Activated T-helper 17 cell treated with anti-CD3 and anti-CD28 coated beads, Interleukin-2, amount 50 U/mL, for 72 hours (primary cell): ENCODE results near the gene MIA3. TPM values are rescaled to one million over a fixed set of nuclear protein-coding genes. Genes with fewer than 3 reads are reported as not detected.

ENCODE experiments used
- ATAC-seq: fragments of 150-1000 bp; cut with Tn5 transposase; replicated peaks from 2 replicates; pipeline ENCODE4 v1.10.0; 2021; ENCODE audit warnings: mild to moderate bottlenecking, moderate library complexity
- H3K27ac Mint-ChIP-seq: one replicate; pipeline ENCODE4 v1.8.0; 2022; ENCODE audit warnings: mixed read lengths
- H3K27me3 Mint-ChIP-seq: one replicate; pipeline ENCODE4 v1.8.0; 2022; ENCODE audit warnings: mixed read lengths
- H3K36me3 Mint-ChIP-seq: one replicate; pipeline ENCODE4 v1.8.0; 2022; ENCODE audit warnings: low read depth, mild to moderate bottlenecking, mixed read lengths
- H3K4me1 Mint-ChIP-seq: one replicate; pipeline ENCODE4 v1.8.0; 2022; ENCODE audit warnings: mixed read lengths
- H3K4me3 Mint-ChIP-seq: one replicate; pipeline ENCODE4 v1.8.0; 2022; ENCODE audit warnings: mild to moderate bottlenecking, mixed read lengths
- H3K9me3 Mint-ChIP-seq: one replicate; pipeline ENCODE4 v1.8.0; 2022; ENCODE audit warnings: mixed read lengths
- total RNA-seq, 2 donors: library from RNA; stranded (reverse); gene quantifications; one replicate each; pipeline ENCODE4 v1.2.3, GENCODE V29; 2022

The MIA3 gene, protein sequence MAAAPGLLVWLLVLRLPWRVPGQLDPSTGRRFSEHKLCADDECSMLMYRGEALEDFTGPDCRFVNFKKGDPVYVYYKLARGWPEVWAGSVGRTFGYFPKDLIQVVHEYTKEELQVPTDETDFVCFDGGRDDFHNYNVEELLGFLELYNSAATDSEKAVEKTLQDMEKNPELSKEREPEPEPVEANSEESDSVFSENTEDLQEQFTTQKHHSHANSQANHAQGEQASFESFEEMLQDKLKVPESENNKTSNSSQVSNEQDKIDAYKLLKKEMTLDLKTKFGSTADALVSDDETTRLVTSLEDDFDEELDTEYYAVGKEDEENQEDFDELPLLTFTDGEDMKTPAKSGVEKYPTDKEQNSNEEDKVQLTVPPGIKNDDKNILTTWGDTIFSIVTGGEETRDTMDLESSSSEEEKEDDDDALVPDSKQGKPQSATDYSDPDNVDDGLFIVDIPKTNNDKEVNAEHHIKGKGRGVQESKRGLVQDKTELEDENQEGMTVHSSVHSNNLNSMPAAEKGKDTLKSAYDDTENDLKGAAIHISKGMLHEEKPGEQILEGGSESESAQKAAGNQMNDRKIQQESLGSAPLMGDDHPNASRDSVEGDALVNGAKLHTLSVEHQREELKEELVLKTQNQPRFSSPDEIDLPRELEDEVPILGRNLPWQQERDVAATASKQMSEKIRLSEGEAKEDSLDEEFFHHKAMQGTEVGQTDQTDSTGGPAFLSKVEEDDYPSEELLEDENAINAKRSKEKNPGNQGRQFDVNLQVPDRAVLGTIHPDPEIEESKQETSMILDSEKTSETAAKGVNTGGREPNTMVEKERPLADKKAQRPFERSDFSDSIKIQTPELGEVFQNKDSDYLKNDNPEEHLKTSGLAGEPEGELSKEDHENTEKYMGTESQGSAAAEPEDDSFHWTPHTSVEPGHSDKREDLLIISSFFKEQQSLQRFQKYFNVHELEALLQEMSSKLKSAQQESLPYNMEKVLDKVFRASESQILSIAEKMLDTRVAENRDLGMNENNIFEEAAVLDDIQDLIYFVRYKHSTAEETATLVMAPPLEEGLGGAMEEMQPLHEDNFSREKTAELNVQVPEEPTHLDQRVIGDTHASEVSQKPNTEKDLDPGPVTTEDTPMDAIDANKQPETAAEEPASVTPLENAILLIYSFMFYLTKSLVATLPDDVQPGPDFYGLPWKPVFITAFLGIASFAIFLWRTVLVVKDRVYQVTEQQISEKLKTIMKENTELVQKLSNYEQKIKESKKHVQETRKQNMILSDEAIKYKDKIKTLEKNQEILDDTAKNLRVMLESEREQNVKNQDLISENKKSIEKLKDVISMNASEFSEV (N-terminal part only)
- 10 to 100 TPM; 31.2 to 32.8 TPM for total RNA-seq

DNA sequence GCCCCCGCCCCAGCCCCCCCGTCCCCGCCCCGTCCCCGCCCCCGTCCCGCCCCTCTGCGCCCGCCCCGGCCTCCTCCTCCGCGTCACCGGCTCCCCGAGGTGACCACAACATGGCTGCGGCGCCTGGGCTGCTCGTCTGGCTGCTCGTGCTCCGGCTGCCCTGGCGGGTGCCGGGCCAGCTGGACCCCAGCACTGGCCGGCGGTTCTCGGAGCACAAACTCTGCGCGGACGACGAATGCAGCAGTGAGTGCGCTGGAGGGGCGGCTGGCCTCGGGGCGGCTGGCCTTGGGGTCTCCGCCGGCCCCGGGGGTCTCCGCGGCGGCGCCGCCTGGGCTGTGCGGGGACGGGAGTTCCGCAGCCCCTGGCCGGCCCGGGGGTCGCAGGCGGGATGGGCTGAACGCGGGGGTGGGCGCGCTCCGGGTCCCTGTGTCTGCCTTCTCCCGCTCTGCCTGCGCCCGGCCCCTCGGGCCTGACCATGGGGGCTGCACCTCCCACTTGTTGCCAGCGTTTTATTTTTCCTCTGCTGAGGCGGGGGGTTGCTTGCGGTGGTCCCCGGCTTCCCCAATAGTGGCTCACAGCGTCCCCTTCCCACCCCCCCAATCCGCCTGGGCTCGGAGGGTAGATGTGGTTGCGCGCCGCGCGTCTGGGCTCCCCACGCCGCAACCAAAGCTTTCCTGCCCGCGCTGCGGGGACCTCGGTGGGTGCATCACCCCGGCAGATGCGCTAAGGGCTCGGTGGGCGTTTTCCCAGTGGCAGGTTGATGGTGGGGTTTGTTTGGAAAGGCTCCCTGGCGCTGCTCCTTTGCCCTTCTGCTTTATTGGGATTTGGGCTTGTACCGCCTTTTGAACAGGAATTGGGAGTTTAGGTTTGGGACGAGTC is at the start of gene MIA3:
Gene MIA3 (plus strand): TSS at position 97 of the 879 bp plus-strand sequence. CDS start 14 bp downstream, at position 111.
- Mint-ChIP-seq H3K4me1 (peaks cover 19% of the 10 kb centered on the region), H3K36me3 (peaks cover 30% of the 10 kb centered on the region), H3K4me3 (peak within 1 kb of the TSS; percentile 82), H3K27ac (peak within 1 kb of the TSS; percentile 88), H3K27me3 (peaks cover 15% of the 10 kb centered on the region), H3K9me3 (no peaks in the 10 kb centered on the region)
- ATAC-seq = peak; percentile 65

DNA sequence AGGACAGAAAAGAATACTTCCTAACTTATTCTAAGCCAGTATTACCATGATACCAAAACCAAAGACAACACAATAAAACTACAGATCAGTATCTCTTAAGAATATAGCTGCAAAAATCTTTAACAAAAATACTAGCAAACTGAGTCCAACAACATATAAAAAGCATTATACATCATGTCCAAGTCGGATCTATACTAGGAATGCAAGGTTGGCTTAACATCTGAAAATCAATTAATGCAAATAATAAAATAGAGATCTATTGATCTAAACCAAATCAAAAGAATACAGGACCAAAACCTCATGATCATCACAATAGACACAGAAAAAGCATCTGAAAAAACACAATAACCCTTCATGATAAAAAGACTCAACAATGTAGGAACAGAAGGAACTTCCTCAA is 47.1 kb upstream of the MIA3 start:
- no peak for ATAC-seq
- Mint-ChIP-seq H3K4me3 (no peak overlapping the region), H3K4me1 (no peaks in the 10 kb centered on the region), H3K27ac (no peak overlapping the region), H3K36me3 (peaks cover 100% of the 10 kb centered on the region), H3K27me3 (no peaks in the 10 kb centered on the region), H3K9me3 (no peaks in the 10 kb centered on the region)

DNA sequence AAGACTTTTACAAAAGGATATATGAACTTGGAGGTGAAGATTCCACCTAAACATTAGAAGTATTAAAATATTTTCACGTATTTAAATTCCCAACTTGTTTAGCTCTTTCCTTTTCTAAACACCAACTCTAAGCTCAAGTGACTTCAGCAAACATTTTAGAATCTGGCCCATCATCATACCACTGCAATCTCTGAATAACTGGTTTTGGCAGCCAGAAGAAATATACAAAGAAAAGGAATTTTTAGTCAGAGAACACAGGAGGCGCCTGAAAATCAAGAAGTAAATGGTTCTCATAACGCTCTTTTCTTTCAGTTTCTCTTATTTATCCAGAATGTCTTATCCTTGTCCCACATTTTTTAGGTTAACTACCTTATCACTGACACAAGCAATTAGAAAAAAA is 38.6 kb upstream of the MIA3 start:
- no peak for ATAC-seq
- Mint-ChIP-seq H3K9me3 (no peaks in the 10 kb centered on the region), H3K36me3 (peaks cover 94% of the 10 kb centered on the region), H3K27ac (no peak overlapping the region), H3K4me1 (peaks cover 6% of the 10 kb centered on the region), H3K27me3 (no peaks in the 10 kb centered on the region), H3K4me3 (no peak overlapping the region)

DNA sequence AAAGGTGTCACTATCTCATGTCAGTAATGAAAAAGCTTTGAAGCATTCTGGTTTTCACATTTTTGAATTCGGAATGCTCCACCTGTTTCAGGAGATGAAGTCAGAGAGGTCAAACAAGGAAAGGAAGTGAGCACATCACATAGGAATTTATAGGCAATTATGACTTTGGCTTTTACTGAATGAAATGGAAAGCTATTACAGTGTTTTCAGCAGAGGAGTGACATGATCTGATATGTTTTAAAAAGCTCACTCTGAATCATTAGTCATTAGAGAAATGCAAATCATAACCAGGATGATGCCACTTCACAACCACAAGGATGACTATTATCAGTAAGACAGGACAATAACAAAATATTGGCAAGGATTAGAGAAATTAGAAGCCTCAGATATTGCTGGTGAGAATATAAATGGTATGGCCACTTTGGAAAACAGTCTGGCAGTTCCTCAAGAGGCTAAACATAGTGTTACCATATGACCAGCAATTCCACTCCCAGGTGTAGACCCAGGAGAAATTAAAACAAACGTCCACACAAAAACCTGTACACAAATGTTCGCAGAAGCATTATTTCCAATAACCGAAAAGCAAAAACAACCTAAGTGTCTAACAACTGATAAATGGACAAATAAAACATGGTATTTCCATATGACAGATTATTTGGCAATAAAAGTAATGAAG is 35.7 kb upstream of the MIA3 start:
- H3K4me1 Mint-ChIP-seq = peaks cover 18% of the 10 kb centered on the region
- H3K27ac Mint-ChIP-seq = no peak overlapping the region
- H3K36me3 Mint-ChIP-seq = peaks cover 94% of the 10 kb centered on the region

DNA sequence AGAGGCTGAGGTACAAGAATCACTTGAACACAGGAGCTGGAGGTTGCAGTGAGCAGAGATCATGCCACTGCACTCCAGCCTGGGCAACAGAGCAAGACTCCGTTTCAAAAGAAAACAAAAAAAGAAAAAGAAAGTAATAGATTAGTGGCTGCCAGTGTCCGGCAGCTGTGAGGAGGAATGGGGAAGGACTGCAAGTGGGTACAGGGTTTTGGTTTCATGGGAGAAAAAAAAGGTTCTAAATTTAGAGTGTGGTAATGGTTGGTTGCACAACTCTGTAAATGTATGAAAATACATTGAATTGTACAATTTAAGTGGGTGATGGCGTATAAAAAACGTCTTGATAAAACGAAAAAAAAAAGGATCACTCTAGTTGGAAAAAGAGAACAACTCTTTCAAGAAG is 34.8 kb upstream of the MIA3 start:
- Mint-ChIP-seq H3K4me3 (no peak overlapping the region), H3K4me1 (peaks cover 23% of the 10 kb centered on the region), H3K9me3 (no peaks in the 10 kb centered on the region), H3K27ac (no peak overlapping the region), H3K36me3 (peaks cover 97% of the 10 kb centered on the region), H3K27me3 (no peaks in the 10 kb centered on the region)
- no peak for ATAC-seq

More for the DNA sequence above, 35.7 kb upstream of the MIA3 start:
- Mint-ChIP-seq H3K9me3 (no peaks in the 10 kb centered on the region), H3K27me3 (no peaks in the 10 kb centered on the region), H3K4me3 (no peak overlapping the region)
- peak; percentile 65 for ATAC-seq

DNA sequence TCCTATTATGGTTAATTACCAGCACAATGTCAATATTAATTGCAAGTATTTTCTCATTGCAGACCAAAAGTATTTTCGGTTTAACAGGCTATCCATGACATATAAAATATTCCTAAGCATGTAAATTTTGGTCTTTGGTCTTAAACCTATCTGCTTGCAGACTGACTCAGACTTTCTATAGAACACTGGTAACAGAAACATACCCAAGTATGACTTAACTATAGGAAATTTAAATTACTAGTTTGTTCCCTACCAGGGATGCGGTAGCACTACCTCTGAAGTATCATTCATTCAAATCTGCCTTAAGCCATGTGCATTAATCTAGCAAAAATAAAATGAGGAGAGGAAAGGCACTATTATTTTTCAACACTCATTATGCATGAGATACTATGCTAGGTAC is 31.1 kb upstream of the MIA3 start:
- no peaks in the 10 kb centered on the region for H3K27me3 Mint-ChIP-seq
- peaks cover 76% of the 10 kb centered on the region for H3K36me3 Mint-ChIP-seq
- H3K9me3 Mint-ChIP-seq = no peaks in the 10 kb centered on the region
- peak overlapping the region; percentile 78 for H3K27ac Mint-ChIP-seq
- H3K4me1 Mint-ChIP-seq = peaks cover 36% of the 10 kb centered on the region
- no peak for ATAC-seq
- H3K4me3 Mint-ChIP-seq = peak overlapping the region; percentile 48

DNA sequence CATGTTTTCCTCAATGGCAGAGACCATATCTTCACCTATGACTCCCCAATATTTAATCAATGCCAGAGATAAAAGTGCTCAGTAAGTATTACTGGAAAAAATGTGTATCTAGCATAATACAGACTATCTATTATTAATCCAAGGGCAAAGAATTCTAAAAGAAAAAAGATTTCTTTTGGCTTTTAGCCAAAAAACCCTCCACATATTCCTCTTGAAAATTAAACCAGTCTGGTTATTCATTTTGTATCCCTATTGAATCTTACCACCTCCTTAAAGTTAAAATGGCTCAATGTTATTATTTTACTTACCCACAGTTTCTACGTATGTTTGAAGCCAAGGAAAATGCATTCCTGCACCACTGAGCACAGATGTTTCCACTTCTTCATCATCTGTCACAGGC is 29.8 kb upstream of the MIA3 start:
- Mint-ChIP-seq H3K36me3 (peaks cover 63% of the 10 kb centered on the region), H3K9me3 (no peaks in the 10 kb centered on the region), H3K4me1 (peaks cover 32% of the 10 kb centered on the region), H3K27me3 (no peaks in the 10 kb centered on the region), H3K27ac (no peak overlapping the region), H3K4me3 (peak overlapping the region; percentile 100)
- ATAC-seq = no peak

DNA sequence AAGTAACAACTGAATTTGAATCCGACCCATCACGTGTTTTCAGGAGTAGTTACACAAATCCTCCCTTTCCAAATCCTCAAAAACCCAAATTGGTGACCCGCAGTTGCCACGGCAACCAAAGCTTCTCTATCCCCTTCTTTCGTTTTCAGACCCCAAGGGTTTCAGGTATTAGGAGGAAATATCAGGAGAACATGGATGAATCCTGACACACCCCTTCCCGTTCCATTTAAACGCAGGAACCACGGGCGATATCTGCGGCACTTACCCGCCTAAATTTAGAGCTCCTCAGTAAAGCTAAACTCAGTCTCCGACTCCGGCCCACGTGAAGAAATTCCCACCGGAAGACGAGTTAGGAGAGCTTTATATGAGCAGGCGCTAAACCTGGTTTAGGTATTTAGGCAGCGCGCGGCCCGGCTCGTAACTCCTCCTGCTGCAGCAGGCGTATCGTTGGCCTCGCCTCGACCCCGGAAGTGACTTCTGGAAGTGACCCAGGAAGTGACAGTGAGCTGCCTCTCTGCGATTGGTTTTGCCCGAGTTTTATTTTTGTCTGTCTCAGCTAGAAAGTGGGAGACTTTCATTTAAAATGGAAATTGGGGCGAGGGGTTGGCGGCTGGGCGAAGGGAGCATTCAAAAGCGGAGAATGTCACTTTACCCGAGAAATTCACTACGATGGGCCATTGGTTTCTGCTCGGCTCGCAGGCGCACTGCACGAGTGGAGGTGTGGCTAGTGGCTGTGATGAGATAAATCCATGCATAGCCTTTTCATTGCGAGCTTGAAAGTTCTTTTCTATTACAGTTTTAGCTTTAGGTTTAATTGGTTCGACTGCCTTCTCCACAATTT is 28.2 kb upstream of the MIA3 start, which contains the start of gene TAF1A:
Gene TAF1A (minus strand): TSS at position 472 of the 841 bp plus-strand sequence.
- Mint-ChIP-seq H3K36me3 (peaks cover 48% of the 10 kb centered on the region), H3K27me3 (no peaks in the 10 kb centered on the region), H3K27ac (peak within 1 kb of the TSS; percentile 98), H3K4me3 (peak within 1 kb of the TSS; percentile 100), H3K4me1 (peaks cover 30% of the 10 kb centered on the region), H3K9me3 (no peaks in the 10 kb centered on the region)
- peak; percentile 100 for ATAC-seq

DNA sequence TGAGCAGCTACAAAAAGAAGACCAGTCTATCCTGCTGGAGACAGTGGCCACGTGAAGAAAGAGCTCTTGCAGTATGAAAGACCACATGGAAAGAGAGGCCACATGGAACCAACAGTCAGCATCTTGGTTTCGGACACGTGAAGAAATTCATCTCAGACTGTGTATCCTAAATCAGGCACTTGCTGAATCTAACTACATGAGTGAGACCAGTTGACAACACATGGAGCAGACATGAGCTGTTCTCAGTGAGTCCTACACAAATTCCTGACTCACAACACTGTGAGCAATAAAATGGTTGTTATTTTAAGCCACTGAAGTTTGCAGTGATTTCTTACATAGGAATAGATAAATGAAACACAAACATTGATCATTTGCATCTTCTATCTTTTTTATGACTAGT is 25.7 kb upstream of the MIA3 start:
- no peak for ATAC-seq
- no peak overlapping the region for H3K4me3 Mint-ChIP-seq
- H3K9me3 Mint-ChIP-seq = no peaks in the 10 kb centered on the region
- peaks cover 18% of the 10 kb centered on the region for H3K4me1 Mint-ChIP-seq
- H3K27ac Mint-ChIP-seq = no peak overlapping the region
- no peaks in the 10 kb centered on the region for H3K27me3 Mint-ChIP-seq
- H3K36me3 Mint-ChIP-seq = peaks cover 23% of the 10 kb centered on the region

DNA sequence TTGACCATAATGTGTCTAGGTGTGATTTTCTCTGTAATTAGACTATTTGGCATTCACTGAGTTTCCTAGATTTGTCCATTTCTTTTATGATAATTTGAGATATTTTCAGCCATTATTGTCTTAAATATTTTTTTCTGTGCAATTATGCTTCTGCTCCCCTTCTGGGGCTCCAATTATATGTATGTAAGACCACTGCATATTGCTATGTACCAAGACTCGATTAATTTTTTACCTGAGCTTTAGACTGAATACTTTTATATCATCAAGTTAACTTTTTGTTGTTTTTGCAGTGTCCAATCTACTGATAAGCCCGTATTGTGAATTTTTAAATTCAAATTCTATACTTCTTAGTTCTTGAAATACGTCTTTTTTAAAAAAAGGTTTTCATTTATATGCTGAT is 23.1 kb upstream of the MIA3 start:
- H3K4me3 Mint-ChIP-seq = no peak overlapping the region
- H3K27me3 Mint-ChIP-seq = no peaks in the 10 kb centered on the region
- peaks cover 7% of the 10 kb centered on the region for H3K4me1 Mint-ChIP-seq
- no peaks in the 10 kb centered on the region for H3K9me3 Mint-ChIP-seq
- no peak for ATAC-seq
- H3K27ac Mint-ChIP-seq = no peak overlapping the region
- H3K36me3 Mint-ChIP-seq = peaks cover 1% of the 10 kb centered on the region

DNA sequence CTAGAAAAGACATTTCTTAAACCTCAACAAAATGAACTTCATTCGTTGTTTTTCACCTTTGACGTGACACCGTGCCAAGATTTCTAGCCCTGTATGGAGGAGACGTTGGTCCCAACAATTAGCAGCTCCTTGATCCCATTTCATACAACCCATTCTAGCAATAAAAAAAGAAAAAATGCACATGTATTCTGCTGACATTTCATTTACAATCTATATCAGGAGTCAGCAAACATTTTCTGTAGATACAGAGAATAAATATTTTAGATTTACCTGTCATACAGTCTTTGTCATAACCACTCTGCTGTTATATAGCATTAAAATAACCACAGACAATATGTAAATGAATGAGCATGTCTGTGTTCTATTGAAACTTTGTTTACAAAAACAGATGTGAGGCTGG is 21.2 kb upstream of the MIA3 start:
- ATAC-seq = no peak
- Mint-ChIP-seq H3K4me3 (no peak overlapping the region), H3K27ac (no peak overlapping the region), H3K27me3 (peaks cover 3% of the 10 kb centered on the region), H3K4me1 (no peaks in the 10 kb centered on the region), H3K9me3 (no peaks in the 10 kb centered on the region), H3K36me3 (no peaks in the 10 kb centered on the region)

DNA sequence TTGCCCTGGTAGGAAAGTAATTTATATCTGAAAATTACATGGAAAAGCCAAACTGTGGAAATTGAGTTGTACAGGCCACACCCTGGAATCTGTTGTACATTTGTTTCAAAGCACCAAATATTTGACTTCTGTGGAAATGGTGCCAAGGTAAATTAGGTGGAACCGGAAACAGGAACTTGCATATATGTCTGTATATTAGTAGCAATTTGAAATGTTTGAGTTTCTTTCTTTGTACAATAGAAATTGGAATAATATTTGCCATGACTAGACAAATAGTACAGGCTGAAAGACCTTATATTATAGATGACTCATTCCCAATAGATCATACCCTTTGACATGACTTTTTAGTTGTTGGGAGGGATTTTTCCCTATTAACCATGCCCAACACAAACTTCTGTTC is 17.6 kb upstream of the MIA3 start:
- no peaks in the 10 kb centered on the region for H3K36me3 Mint-ChIP-seq
- H3K4me3 Mint-ChIP-seq = no peak overlapping the region
- H3K9me3 Mint-ChIP-seq = no peaks in the 10 kb centered on the region
- no peak overlapping the region for H3K27ac Mint-ChIP-seq
- H3K4me1 Mint-ChIP-seq = no peaks in the 10 kb centered on the region
- no peak for ATAC-seq
- H3K27me3 Mint-ChIP-seq = peaks cover 3% of the 10 kb centered on the region
